Effector memory CD4-positive, alpha-beta T cell (primary cell): ENCODE results near the gene PNPLA2.

ENCODE experiments used
- DNase-seq, 3 donors: peaks; one replicate each; pipeline ENCODE4 v3.0.0-alpha.2; 2020
- H3K27ac ChIP-seq: 2 replicates; pipeline ENCODE4 v1.7.0; 2013; ENCODE audit warnings: mild to moderate bottlenecking, low read length, moderate library complexity; ENCODE audit not compliant: insufficient read depth, poor library complexity, severe bottlenecking
- H3K27me3 ChIP-seq: replicated peaks from 2 replicates; pipeline ENCODE4 v1.7.0; 2013; ENCODE audit warnings: mild to moderate bottlenecking, low read length; ENCODE audit not compliant: insufficient read depth, control insufficient read depth, poor library complexity, severe bottlenecking
- H3K36me3 ChIP-seq: 2 replicates; pipeline ENCODE4 v1.7.0; 2013; ENCODE audit warnings: mild to moderate bottlenecking, low read length, moderate library complexity; ENCODE audit not compliant: control insufficient read depth, insufficient read depth
- H3K4me1 ChIP-seq: 2 replicates; pipeline ENCODE4 v1.7.0; 2013; ENCODE audit warnings: low read length, mild to moderate bottlenecking; ENCODE audit not compliant: control insufficient read depth, insufficient read depth, poor library complexity, severe bottlenecking
- H3K4me3 ChIP-seq: 2 replicates; pipeline ENCODE4 v1.7.0; 2013; ENCODE audit warnings: low read length, low read depth, mild to moderate bottlenecking; ENCODE audit not compliant: insufficient read depth, poor library complexity, severe bottlenecking
- H3K9me3 ChIP-seq: 2 replicates; pipeline ENCODE4 v1.7.0; 2013; ENCODE audit warnings: mild to moderate bottlenecking, low read length, moderate library complexity; ENCODE audit not compliant: control insufficient read depth

PNPLA2 gene

DNA sequence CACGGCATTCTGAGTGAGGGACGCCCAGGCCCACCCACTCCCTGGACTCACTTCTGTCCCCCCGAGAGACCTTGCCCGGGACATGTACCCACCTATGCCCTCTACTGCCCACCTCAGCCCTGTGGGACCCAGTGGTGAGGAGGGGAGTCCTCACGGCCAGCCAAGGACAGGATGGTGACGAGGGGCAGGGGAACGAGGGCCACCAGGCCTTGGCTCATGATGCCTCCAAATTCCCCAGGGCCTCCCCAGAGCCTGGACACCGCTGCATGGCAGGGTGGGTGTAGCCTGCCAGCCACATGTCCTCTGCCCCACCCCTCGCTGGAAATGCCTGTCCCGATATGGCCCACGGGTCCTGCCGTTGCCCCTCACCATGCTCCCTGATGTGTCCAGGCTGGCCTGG lies 50.1 kb downstream of the PNPLA2 start:
- DNase-seq: no peak
- H3K4me3 ChIP-seq: no peak overlapping the region
- H3K36me3 ChIP-seq: no peaks in the 10 kb centered on the region
- no peaks in the 10 kb centered on the region for H3K9me3 ChIP-seq
- no peaks in the 10 kb centered on the region for H3K27me3 ChIP-seq
- H3K4me1 ChIP-seq: no peaks in the 10 kb centered on the region
- no peak overlapping the region for H3K27ac ChIP-seq

DNA sequence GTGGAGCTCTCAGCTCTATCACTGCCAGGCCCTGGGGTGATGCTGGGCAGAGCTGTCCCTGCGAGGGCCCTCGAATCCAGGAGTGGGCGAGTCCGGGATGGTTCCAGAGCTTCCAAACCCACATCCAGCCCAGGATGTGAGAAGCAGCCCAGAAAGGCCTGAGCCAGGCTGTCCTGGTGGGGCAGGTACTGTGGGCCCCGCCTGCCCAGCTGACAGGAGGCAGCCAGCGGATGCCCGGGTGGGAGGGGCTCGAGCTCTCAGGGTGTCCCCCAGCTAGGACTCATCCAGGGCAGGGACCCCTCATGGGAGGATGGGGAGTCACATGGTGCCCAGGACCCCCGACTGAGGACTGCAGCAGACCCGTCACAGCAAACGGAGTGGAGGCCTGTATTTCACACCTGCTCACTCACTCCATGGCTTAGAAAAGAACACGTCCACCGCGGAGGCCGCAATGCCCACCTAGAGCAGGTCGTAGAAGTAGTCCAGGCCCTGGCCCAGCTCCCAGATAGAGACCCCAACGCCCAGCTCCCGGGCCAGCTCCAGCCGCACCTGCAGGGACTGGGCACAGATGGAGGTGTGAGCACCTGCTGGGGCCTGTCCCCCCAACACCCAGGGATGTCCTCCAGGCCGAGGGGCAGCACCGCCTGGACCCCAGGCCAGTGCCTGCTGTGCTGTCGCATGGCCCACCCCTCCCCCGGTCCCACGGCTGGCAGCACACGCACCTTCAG lies 50.8 kb downstream of the PNPLA2 start:
- Histone ChIP-seq H3K4me1 (no peaks in the 10 kb centered on the region), H3K27me3 (no peaks in the 10 kb centered on the region), H3K9me3 (no peaks in the 10 kb centered on the region), H3K27ac (no peak overlapping the region), H3K36me3 (no peaks in the 10 kb centered on the region), H3K4me3 (no peak overlapping the region)
- DNase-seq: no peak

DNA sequence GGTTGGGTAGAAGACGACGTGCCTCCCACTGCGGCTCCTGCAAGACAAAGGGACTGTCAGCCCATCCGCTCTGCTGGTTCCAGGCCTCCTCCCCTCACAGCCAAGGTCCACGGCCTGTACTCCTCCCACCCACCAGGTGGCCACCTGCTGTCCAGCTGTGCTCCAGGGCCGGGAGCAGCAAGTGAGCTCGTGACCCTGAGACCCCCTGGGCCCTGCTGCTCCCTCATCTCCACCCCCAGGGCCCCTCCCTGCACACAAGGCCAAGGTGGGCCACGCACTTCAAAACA lies 51.4 kb downstream of the PNPLA2 start:
- no peak for DNase-seq
- H3K36me3 ChIP-seq: no peaks in the 10 kb centered on the region
- H3K9me3 ChIP-seq: no peaks in the 10 kb centered on the region
- no peaks in the 10 kb centered on the region for H3K27me3 ChIP-seq
- H3K4me1 ChIP-seq: no peaks in the 10 kb centered on the region
- no peak overlapping the region for H3K27ac ChIP-seq
- H3K4me3 ChIP-seq: no peak overlapping the region

DNA sequence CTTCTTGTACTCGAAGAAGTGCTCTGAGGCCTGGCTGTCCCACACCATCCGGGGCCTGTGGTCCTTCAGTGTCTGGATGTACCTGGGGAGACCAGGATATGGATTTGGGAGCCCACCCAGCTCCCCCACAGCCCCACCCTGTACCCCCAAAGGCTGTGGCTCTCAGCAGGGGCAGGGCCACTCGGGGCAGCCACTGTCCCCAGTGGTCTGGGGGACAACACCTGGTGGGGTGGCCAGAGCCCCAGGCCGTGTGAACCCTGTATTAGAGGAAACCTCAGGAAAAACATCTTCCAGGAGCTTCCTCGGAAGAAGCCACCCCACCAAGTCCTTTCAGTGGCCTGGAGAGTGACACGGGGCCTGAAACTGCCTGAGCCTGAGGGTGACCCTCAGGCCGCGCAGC lies 51.7 kb downstream of the PNPLA2 start:
- peaks cover under 1% of the 10 kb centered on the region for H3K36me3 ChIP-seq
- DNase-seq: no peak
- no peaks in the 10 kb centered on the region for H3K27me3 ChIP-seq
- H3K4me1 ChIP-seq: no peaks in the 10 kb centered on the region
- no peak overlapping the region for H3K27ac ChIP-seq
- H3K4me3 ChIP-seq: no peak overlapping the region
- no peaks in the 10 kb centered on the region for H3K9me3 ChIP-seq

DNA sequence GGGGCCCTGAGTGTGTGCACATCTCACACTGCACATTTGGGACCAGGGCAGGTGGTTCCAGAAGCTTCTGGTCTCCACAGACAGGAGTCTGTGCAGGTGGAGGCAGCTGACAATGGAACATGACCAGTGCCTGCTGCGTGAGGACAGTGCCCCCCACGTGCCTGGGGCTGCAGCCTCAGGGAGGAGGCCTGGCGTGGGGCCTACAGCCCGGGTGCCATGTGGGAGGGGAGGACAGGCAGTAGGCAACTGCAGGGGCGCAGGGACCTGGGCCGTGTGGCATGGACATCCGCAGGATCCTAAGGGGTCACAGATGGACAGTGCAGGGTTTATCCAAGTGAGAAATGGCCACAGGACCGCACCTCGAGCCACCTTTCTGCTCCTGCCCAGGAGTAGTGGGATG lies 52.8 kb downstream of the PNPLA2 start:
- no peaks in the 10 kb centered on the region for H3K9me3 ChIP-seq
- no peaks in the 10 kb centered on the region for H3K4me1 ChIP-seq
- no peaks in the 10 kb centered on the region for H3K27me3 ChIP-seq
- peaks cover 5% of the 10 kb centered on the region for H3K36me3 ChIP-seq
- no peak overlapping the region for H3K27ac ChIP-seq
- H3K4me3 ChIP-seq: no peak overlapping the region
- DNase-seq: no peak

DNA sequence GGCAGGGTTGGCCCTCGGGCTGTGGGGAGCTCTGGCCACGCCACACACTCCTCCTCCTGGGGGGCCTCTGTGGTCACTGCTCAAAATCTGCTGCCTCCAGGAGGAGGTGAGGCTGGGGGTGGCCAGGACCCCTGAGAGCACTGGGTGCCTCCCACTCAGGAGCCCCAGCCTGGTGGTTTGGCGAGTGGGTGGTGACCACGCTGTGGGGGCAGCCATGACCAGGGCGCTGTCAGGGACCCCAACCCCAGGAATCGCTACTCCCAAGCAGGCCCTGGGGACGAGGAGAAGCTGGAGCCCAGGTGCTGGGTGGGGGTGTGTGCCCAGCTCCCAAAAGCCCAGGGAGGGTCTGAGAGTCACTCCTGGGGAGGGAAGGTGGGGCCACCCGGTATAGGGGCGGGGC lies 54.1 kb downstream of the PNPLA2 start:
- H3K36me3 ChIP-seq: peaks cover 5% of the 10 kb centered on the region
- no peak overlapping the region for H3K27ac ChIP-seq
- H3K9me3 ChIP-seq: no peaks in the 10 kb centered on the region
- H3K27me3 ChIP-seq: no peaks in the 10 kb centered on the region
- H3K4me1 ChIP-seq: no peaks in the 10 kb centered on the region
- H3K4me3 ChIP-seq: no peak overlapping the region
- no peak for DNase-seq

DNA sequence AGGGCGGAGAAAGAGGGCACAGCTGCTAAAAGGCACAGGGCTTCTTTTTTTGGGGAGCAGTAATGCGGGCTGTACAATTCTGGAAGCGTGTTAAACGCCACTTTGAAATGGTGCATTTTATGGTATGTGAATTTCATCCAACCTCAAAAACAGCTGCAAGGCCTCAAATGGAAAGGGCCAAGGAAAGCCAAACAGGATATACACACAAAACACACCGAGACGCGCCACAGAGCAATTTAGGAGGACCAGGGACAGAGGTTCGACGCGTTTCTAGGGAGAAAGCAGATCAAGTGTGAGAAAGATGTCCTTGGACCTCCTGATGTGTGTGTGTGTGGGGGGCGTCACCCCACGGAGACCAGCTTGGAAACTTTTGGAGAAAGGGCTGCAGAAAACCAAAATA lies 55.0 kb downstream of the PNPLA2 start:
- Histone ChIP-seq H3K4me3 (no peak overlapping the region), H3K9me3 (no peaks in the 10 kb centered on the region), H3K4me1 (no peaks in the 10 kb centered on the region), H3K27me3 (no peaks in the 10 kb centered on the region), H3K36me3 (peaks cover 5% of the 10 kb centered on the region), H3K27ac (no peak overlapping the region)
- DNase-seq: no peak
